NCI-H2107 treated with DMSO at 0.1 percent for 48 hours (cell line): ENCODE measurements around the gene ADGRG6.

Source experiments
- DNase-seq: peaks from one replicate; lab custom pipeline; 2025; ENCODE audit not compliant: unreplicated experiment; lab: John Stamatoyannopoulos, UW

The ADGRG6 gene

DNA sequence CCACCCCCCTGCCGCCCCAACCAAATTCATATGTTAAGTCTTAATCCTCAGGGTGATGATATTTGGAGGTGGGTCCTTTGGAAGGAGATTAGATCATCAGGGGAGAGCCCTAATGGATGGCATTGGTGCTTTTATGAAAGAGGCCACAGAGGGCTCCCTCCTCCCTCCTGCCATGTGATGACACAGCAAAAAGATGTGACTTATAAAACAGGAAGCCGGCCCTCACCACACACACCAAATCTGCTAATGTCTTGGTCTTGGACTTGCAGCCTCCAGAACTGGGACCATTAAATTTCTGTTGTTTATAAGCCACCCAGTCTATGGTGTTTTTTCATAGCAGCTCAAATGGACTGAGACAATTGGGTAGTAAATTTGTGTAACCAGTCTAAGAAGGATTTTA, 176.3 kb downstream of the ADGRG6 start:
- DNase-seq = no peak

GRCh38 chr6:142481466-142481865, 179.7 kb downstream of the ADGRG6 start:
- DNase-seq = no peak

DNA sequence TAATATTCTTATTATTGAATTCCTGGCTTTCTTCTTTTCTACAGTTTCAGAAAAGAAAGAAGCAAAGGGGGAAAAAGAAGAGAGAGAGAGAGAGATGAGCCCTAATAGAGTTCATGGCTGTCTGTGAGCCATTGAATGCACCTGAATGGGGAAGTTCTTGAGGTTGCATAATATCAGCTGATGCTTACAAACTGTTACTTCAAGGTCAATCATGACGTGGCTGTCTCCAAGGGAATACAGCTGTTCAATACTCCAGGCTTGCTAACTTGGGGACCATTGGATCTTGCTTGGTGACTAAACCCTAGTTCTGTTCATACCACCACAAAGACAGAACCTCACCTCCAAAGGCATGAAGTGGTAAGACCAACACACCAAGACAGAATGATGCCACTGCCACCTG, 180.4 kb downstream of the ADGRG6 start:
- no peak for DNase-seq

DNA sequence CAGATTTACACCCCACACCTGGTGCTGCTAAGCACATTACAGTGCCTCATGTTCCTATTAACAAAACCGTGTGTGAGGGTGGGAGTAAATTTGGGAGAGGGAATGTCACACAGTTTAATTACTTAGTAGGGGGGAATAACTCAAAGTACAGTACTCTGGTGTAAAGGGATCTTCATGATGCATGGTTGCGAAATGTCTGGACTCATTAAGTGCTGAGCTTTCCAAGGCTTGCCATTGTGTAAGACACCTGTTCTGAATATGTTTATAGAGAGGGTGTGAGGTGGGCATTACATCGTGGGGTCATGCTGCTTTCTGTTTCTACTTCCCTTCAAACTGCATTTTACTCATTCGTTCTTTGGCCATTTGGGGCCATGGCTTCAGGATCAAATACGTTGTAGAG, 181.2 kb downstream of the ADGRG6 start:
- DNase-seq = no peak

DNA sequence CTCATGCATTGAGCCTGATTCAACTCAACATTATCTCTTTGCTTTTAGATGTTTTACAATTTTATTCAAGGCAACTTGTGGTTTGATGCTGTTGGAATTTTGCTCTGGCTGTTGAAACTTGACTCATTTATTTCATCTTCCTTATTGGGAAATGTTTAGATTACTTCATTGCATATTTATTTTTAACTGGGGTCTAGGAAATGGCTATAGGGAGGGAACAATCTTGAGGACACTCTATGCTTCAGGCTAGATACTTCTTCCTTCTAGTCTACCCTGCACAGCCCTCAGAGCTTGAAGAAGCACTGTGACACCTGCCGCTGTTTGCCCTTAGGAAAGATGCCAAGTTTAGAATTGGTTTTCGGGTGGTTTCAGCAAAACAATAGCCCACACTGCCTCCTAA, 183.4 kb downstream of the ADGRG6 start:
- no peak for DNase-seq

- DNase-seq = no peak
Observed at GRCh38 chr6:142489722-142490610, 188.2 kb downstream of the ADGRG6 start.
